NCI-H446 (cell line): ENCODE data around the gene GABRP.
A peak's percentile ranks its signal among the peaks of the same experiment; 100 is the strongest.
"Not testable (repeated sequence)": the region's sequence is repeated elsewhere in the genome, so short reads cannot be mapped to it uniquely, and the experiment has no call there.

Source experiments
- DNase-seq, 2 experiments: peaks; one replicate each; lab custom pipeline; 2025; lab: John Stamatoyannopoulos, UW

The GABRP gene

DNA sequence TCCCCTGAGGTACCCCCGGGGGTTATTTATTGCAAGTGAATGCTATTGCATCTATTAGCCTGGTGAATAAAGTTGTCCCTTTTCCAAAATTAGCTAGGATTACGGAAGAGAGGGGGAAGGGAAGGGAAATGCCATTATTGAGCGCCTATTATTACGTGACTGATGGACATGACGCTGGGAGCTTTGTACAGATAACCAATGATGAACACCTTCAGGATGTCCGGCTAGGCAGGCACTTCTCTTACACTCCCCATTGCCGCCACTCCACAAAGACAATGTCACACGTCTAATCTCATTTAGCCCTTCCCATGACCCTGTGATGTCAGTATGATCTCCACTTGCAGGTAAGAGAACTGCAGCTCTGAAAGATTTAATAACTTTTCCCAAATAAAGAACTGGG, 9.4 kb downstream of the GABRP start:
- DNase-seq: no peak

DNA sequence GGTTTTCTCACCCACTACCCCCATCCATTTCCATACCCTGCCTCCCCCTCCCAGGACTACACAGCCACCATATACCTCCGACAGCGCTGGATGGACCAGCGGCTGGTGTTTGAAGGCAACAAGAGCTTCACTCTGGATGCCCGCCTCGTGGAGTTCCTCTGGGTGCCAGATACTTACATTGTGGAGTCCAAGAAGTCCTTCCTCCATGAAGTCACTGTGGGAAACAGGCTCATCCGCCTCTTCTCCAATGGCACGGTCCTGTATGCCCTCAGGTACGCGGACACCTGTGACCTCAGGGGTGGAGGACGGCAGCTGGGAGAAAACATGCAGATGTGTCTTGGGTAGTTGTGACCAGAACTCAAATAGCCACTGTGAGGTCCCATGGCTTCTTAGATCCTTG, 11.6 kb downstream of the GABRP start:
- no peak for DNase-seq

DNA sequence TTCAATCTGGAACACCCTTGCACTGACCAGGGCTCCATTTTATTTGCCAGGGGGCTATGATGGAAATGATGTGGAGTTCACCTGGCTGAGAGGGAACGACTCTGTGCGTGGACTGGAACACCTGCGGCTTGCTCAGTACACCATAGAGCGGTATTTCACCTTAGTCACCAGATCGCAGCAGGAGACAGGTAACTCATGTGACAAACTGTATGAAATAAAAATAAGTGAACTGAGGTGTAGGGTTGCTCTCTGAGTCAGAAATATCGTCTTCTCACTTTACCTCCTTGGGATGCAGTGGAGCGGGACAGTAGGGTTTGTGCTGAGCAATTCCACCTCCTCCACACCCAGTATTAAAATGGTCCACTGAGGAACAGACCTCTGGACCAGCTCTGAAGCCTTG, 22.1 kb downstream of the GABRP start:
- no peak for DNase-seq

DNA sequence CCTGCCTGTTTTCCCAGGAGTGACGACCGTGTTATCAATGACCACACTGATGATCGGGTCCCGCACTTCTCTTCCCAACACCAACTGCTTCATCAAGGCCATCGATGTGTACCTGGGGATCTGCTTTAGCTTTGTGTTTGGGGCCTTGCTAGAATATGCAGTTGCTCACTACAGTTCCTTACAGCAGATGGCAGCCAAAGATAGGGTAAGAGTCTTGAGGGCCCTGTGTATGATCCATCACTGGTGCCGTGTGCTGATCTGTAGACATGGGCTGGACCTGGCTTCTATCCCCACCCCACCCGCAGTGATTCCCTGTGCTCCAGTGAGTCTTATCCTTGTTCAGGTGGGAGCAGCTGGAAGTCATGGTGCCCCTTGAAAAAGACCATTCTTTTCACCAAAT, 26.0 kb downstream of the GABRP start:
- peak; percentile 50 for DNase-seq

DNA sequence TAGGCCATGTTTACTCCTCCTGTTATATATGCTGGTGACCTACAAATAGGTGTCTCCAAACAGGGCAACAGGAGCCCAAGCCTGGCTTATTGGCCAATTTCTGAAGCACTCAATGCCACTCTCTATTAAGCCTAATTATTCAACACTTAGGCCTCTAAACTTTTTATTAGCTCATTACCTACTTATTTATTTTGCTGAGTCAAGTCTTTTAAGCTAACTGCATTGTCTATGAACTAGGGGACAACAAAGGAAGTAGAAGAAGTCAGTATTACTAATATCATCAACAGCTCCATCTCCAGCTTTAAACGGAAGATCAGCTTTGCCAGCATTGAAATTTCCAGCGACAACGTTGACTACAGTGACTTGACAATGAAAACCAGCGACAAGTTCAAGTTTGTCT, 28.2 kb downstream of the GABRP start:
- no peak for DNase-seq

DNA sequence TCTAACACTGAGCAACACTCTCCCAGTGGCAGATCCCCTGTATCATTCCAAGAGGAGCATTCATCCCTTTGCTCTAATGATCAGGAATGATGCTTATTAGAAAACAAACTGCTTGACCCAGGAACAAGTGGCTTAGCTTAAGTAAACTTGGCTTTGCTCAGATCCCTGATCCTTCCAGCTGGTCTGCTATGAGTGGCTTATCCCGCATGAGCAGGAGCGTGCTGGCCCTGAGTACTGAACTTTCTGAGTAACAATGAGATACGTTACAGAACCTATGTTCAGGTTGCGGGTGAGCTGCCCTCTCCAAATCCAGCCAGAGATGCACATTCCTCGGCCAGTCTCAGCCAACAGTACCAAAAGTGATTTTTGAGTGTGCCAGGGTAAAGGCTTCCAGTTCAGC, 29.7 kb downstream of the GABRP start:
- DNase-seq: no peak

DNA sequence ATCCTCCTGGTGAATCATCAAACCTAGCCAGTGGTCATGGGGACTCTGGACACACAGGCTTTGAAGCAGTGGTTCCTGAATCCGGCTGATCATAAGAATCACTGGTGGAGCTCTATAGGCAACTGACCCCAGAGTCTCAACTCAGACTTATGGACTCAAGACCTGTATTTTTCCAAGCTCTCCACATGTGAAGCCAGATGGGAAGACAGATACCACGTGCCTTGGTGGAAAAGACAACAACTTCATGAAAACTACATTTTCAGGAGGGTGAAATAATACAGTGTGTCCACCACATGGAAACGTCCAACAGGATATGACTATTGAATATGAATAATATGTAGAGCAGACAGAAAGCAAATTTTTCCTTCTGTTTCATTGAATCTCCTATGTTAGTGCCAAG, 33.7 kb downstream of the GABRP start:
- DNase-seq: no peak

DNA sequence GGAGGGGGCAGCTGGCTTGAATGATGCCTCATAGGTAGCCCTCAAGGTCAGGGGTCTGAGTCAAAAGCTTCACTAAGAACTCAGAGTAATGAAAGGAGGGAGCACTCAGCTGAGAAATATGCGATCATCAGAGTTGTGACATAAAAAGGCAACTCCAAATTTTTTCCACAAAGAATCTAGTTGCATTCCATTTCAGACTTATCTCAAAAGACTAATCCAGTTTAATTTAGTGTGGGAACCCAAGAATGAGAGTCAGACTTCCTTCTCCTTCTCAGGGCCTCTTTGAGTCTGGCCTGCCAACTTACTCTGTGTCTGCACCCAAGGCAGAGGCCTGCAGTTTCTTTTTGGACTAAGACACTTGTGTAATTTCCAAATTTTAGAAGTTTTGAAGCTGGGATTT, 34.7 kb downstream of the GABRP start:
- DNase-seq: no peak

DNA sequence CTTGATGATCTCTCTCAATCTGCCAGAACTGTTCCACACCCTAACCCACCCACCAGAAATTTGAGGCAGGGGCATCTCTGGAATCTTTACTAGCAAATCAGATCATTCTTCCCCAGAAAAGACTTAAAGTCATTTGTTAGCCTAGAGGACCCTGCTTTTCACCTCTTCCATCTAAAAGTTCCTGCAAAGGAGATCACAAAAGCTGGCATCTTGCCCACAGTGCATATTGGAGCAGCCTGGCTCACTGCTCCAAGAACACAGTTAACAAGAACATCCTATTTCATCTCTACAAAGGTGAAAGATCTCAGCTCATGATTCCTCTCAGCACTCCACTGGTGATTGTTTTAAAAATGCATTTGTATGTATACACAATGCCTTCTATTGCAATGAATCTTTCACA, 36.3 kb downstream of the GABRP start:
- DNase-seq: peak in 1 of 2 experiments; percentile 35

DNA sequence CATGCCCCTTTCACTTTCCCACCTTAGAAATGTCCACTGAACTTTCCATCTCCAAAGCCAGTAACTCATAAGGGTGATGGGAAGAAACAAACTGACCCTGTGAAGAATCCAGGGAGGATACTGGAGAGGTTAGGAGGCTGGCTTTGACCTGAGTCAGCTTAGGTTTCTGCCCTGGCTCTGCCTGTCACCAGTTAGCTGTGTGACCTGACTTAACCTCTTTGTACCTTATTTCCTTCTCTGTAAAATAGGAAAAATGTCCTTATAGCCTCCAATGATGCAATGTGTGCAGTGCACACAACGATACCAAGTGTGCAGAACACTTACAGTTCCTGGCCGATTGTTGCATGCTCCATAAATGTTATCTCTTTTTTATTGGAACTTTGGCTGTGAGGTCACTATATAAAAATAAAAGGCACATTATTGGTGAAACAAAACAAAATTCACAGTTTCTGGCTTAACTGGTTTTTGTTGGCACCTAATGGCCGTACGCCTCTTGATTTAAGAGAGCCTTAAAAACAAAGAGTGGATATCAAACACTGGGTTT, 37.8 kb downstream of the GABRP start:
- no peak for DNase-seq

DNA sequence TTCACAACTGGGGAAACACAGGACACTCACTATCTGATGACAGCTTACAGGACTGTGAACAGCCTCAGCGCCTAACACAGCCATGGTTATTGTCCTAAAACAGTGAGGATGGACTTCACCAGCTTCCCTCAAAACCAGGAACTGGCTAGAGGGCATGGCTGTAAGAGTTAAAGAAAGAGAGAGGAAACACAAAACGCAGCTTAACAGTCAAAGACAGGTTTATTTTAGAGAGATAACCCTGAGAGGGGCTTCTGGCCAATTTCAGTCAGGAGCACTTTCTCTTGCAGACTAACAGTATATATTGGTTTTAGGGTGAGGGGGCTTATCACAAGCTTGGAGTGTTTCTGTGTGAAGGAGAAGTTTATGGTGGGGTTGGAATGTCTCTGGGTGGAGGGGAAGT, 42.6 kb downstream of the GABRP start:
- no peak for DNase-seq

DNA sequence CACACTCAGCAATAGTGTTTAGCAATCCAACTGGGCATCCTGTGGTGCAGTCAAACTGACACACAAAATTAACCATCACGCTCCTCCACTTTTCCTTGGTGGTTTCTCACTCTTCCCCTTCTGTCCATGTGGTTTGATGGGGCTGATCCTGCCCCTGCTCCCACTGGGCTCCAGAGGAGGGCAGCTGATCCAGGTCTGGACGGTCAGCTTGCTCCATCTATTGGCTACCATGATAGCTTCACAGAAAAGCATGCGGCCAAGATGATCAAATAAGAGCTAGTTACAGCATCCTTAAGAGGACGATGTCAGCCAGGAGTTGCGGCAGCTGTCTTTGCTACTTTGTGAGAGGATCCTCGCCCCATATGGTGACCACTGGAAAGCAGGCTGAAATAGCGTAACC, 48.7 kb downstream of the GABRP start:
- no peak for DNase-seq

DNA sequence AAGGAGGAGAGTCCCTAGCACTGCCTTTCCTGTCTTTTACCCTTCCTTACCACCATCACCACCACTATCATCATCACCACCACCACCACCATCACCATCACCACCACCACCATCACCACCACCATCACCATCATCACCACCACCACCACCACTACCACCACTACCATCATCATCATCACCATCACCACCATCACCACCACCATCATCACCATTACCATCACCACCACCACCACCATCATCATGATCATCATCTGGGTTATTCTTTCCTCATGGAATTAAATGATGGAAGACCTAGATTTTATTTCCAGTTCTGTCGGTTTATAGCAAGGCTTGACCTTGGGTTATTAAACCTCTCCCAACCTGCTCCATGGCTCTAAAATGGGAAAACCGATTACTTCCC, 50.5 kb downstream of the GABRP start:
- DNase-seq: not testable (repeated sequence)

DNA sequence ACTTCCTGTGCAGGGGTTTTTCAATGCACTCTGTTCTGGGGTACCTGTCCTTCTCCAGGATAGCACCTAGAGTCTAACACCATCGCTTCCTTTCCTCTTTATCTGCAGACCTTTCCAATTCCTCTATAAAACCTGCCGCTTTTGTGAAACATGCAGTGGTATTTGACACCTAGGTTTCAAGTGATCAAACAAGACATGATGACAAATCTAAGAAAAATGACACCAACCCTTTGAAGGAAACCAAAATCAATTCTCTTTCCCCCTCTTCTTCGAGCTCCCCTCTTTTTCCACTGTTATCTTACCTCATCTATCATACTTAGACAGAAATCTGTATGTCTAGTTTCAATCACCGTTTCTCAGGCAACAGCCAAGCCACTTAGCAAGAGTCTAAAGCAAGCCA, 52.7 kb downstream of the GABRP start:
- no peak for DNase-seq

DNA sequence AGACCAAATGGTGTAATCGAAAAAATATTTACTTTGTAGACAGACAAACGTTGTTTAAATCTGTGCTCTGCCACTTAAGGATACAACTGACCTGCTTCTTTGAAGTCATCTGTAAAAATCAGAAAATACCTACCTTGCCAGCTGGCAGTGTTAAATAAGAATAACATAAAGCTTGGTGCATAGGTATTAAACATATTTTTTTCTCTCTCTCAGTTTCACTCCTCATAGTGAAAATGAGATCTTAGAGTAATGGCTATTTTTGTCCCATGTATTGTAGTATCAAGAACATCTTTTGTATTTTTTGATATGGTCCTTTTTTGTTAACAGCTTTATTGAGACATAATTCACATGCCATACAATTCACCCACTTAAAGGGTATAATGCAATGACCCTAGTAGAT, 60.3 kb downstream of the GABRP start:
- no peak for DNase-seq

DNA sequence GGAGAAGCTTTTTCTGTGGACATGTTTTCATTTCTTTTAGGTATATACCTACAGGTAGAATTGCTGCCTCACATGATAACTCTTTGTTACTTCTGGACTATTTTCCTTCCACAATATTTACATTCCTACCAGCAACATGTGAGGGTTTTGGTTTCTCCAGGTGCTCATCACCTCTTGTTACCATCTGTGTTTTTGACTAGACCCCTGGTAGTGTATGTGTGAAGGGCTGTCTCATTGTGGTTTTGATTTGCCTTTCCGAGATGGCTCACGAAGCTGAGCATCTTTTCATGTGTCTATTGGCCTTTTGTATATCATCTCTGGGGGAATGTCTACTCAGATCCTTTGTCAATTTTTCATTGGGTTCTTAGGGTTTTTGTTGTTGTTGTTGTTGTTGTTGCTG, 61.1 kb downstream of the GABRP start:
- DNase-seq: no peak

DNA sequence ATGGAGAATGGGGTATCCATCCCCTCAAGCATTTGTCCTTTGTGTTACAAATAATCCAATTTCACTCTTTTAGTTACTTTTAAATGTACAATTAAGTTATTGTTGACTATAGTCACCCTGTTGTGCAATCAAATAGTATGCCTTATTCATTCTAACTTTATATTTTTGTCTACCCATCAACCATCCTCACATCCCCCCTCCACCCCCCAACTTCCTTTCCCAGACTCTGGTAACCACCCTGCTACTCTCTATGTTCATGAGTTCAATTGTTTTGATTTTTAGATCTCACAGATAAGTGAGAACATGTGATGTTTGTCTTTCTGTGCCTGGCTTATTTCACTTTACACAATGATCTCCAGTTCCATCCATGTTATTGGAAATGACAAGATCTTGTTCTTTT, 62.9 kb downstream of the GABRP start:
- no peak for DNase-seq

DNA sequence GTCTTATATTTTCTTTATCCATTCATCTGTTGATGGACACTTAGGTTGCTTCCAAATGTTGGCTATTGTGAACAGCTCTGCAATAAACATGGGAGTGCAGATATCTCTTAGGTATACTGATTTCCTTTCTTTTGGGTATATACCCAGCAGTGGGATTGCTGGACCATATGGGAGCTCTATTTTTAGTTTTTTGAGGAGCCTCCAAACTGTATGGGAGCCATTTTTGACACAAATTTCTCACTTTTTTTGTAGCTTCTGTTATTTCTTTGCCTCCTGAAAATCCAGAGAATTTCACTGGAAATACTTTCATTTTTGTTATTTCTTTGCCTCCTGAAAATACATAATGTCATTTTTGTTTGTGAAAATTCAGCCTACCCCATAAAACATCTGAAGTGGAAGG, 63.3 kb downstream of the GABRP start:
- no peak for DNase-seq

DNA sequence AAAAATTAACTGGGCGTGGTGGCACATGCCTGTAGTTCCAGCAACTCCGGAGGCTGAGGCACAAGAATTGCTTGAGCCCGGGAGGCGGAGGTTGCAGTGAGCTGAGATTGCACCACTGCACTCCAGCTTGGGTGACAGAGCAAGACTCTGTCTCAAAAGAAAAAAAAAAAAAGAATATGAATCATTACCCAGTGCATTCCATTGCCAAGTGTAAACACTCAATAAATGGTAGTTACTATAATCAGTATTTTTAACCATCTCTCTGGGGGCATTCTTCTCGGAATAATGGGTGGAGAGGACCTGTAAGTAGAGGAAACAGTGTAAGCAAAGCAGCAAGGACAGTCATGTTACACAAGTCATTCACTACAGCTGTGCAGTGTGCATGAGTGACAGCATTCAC, 64.5 kb downstream of the GABRP start:
- DNase-seq: no peak

DNA sequence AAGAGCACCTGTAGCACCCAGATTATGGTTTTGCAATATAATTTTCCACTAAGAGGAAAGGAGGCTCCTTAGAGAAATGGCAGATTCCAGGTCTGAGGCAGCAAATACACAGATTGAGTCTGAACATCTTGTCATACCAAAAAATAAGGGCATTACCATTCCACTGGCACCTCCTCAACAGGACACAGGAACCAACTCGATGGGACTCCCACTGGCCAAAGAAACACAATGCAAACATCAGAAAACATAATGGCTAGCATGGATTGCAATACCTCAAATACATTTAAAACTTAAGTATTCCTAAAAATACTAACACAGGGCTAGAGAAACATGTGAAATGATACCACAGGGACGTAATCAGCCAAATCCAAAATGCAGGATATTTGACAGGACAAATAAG, 65.8 kb downstream of the GABRP start:
- no peak for DNase-seq

DNA sequence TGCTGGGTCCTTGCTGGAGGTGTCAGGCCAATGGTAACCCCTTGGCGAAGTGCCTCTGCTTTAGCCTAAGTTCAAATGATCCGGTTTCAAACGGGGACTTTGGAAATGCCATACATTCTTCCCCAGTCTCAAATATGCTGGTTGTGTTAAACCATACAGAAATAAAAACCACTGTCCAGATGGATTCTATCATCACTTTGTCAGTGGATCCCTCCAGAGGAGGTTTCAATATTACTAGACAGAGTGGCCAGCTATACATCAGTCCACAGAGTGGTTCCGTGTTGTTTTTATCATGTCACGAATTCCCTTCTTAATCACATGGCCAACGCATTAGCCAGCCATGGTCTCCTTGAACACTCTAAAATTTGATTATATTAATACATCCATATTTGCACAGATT, 71.0 kb downstream of the GABRP start:
- no peak for DNase-seq

DNA sequence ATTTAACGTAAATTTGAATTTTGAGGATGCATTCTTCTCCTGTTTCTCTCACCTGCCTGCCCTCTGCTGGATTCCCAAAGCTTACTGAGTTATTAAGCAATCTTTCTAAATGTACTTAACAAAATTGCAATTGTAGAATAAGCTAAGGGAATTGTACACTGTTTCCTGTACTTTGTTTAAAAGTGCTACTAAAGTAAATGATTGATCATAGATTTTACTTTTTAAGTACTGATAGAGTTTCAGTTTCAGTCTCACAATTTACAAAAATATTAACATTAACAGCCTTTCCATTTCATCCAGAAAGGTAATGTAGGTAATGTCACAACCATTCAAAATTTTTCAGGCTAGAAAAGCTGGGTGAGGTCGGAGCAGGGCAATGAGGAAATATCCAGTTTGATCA, 73.5 kb downstream of the GABRP start:
- no peak for DNase-seq

DNA sequence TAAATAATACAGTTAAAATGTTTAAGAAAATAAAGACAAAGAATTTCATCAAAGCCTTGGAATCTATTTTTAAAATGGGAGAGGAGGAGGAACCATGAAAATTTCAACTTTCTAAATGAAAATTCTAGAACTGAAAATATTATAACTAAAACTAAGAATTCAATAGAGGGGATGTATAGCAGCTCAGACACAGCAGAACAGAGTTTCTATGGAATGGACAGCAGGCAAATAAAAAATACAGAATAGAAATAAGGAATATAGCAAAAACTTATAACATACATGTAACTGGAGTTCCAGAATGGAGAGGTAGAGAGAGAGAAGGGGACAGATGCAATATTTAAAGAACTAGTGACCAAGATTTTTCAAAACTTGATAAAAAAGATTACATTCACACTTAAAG, 76.9 kb downstream of the GABRP start:
- no peak for DNase-seq

DNA sequence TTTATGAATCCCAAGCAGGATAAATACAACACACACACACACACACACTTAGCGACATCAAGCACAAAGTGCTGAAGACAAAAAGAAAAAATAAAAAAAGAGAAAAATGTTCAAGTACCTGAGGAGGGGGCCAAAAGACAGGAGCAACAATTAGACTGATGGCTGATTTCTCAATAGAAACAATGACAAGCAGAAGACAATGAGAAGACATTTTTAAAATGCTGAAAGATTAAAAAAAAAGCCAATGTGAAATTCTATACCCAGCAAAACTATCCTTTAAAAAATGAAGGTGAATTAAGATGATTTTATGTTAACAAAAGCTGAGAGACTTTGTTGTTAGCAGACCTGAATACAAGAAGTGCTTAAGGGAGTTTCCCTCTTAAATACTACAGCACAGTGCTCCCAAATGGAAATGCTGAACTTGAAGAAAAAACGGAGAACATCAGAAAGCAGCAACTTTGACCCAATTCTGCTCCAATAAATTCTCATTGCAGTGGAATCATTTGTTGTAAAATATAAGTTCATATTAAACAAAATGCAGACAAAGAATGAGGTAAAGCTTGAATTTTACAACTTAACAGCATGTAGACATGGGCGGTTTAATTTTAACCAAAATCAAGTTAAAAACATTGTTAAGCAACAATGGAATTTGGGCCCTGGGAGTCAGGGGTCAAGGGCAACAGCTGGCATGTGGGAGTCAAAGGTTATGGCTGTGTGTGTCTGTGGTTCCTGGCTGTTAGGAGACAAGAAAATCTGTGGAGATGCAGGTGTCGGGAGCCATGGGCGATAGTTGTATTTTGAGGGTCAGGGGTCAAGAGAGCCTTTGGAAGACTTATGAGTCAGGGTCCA, 77.5 kb downstream of the GABRP start:
- no peak for DNase-seq

DNA sequence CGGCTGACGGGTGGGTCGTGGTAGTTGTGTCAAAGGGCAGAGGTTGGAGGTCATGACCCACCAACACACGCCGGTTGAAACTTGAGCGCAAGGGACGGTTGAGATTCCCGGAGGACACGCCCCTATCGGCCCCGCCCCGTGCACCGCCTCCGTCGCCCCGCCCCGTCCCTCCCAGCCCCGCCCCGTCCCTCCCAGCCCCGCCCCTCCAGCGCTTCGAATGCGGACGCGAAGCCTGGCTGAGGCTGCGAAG, 78.1 kb downstream of the GABRP start:
- DNase-seq: no peak
